ENCODE data around the gene FHOD3.

The FHOD3 gene

DNA sequence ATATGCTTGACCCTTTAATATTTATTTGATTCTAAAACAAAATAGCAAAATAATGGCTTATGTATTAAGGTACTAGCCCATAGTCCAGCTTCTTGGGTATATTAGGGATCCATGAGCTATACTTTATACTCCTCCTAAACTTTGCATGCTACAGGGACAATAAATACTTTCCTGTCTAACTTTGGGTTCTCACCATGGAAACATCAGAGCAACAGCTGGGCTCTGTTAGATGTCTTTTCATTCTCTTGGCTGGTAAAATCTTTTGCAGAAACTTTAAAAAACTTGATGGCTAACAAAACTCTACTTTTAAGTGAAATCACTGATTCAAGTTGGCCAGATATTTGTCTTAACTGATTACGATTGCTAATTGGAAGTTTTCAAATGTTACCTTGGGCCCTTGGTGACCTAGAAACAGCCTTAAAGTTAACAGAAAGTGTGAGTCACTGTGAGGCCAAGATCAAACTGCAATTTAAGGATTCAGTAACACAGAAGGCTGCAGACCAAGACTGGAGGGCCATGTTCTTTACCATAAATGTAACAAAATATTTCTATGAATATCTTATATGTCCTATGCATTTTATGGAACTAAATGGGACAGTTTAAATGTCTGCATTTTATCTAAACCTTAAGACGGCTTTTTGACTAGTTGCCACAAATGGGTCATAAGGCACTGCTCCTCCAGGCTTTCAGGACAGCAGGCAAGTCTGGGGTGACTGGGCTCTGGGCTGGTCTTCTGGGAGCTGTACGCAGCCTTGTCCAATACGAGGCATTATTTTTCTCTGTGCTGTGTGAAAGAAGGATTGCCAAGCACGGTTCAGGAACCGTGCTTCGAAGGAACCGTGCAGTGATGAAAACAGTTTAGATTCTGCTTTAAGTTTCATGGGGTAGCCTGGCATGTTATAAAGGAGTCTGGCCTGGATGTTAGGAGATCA, 342.8 kb downstream of the FHOD3 start:
- no peak for DNase-seq

DNA sequence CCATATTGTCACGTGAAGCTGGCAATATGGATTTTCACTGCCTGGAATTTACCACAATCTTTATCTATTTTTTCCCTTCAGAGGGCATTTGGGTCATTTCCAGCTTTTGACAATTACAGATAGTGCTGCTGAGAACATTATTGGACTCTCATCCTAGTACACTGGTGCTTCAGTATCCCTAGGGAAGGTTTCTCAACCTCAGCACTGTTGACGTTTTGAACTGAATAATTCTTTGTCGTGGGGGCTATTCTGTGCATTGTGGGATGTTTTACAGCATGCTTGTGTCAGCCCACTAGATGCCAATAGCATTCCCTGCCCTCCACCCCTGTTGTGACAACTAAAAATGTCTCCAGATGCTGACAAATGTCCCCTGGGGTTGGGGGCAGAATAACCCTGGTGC, 345.5 kb downstream of the FHOD3 start:
- DNase-seq: no peak

DNA sequence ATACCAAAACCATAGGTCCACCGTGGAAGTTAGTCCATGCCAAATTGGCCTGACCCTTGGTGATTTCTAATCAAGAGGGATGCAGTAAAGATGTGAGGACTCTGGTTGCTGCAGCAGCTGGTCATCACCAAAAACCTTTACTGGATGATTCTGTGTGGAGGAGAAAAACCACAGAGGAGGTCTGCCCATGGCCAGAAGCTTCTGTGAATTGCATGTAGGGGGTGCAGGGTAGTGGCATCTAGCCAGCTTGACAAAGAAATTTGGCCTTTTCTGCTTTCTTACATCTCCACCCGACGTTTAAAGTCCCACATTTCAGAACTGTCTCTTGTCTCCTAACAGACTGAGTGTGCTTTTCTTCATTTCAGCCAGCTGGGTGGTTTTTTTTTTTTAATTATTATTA, 351.3 kb downstream of the FHOD3 start:
- no peak for DNase-seq

- no peak for DNase-seq
Measured at GRCh38 chr18:36649205-36649604, 351.7 kb downstream of the FHOD3 start.

DNA sequence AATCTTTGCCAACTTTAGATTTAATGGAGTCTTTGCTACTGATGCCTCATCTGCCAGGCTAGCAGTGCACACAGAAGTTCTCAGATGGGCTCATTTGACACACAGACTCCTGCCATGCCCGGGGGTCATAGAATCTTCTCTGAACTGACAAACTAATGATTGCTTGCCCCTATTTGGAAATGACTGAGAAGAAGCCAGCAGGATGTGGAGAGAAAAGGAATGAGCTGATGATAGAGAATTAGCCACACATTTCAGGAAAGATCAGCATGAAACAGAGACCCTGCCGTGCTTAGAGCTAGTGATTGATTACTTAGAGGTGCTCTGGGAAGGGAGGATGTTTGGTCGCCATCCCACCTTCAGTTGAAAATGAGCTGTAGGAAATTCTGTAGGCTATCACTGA, 352.8 kb downstream of the FHOD3 start:
- DNase-seq: no peak

DNA sequence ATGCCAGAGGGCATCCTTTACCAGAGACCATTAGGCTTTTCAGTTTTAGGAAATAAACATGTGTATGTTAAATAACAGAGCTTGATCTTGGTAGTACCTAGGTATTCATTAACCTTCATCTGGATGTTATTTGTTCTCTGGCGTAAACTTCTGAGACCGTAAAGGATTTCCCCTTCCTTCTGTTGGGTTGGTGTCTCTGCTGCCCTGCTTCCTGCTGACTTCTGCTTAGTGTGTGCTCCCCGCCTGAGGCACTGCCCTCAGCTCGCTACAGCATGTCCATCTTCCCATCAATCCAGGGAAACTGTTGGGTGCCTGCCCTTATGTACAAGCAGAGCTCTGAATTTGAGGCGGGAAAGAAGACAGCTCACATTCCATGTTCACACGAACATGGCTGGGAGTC, 353.4 kb downstream of the FHOD3 start:
- DNase-seq: no peak

DNA sequence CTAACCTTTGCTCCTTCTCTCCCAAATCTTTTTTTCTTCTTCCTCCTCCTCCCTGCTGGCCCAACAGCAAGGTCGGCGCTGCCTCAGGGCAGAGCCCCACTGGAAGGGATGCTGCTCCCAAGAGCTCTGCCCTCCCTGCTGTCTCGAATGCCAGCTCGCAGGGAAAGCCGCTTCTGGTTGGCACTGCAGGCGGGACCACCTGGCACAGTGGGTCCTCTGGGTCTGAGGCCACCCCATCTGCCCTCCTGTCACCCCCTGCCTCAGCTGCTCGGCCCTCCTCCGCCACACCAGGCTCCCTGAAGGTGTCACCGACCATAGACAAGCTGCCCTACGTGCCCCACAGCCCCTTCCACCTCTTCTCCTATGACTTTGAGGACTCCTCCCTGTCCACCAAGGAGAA, 355.0 kb downstream of the FHOD3 start:
- no peak for DNase-seq

DNA sequence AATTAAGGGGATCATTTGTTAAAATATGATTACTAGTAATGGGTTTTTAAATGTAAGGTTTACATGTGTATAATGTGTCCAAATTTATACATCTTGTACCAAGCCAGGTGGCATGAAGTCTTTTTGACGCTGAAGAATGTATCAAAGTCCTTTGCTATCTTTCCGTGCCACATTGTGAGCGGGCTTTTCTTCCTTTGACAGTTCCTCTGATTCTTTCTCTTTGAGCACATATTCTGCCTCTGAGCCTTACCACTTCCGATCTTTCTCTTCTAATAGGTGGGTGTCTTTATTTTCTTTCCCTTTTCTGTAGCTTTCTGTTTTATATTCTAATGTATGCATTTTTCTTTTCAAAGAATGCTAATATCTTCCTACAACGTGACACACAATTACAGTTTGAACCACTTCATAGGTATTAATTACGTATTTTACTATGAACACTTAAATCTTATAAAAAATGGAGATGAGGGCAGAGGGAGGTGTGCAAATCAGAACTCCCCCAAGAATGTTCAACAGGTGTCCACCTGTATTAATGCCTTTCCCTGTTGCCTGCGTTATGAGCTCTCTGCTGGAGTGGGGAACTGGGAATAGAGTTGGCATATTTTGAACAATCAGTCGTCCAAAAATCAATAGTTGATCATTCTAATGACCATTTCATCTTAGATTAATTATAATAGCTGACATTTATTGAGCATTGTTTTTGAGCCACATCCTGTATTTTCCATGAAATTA, 355.8 kb downstream of the FHOD3 start:
- no peak for DNase-seq

GRCh38 chr18:36653870-36654269, 356.4 kb downstream of the FHOD3 start:
- DNase-seq: no peak

GRCh38 chr18:36655074-36655473, 357.6 kb downstream of the FHOD3 start:
- no peak for DNase-seq

DNA sequence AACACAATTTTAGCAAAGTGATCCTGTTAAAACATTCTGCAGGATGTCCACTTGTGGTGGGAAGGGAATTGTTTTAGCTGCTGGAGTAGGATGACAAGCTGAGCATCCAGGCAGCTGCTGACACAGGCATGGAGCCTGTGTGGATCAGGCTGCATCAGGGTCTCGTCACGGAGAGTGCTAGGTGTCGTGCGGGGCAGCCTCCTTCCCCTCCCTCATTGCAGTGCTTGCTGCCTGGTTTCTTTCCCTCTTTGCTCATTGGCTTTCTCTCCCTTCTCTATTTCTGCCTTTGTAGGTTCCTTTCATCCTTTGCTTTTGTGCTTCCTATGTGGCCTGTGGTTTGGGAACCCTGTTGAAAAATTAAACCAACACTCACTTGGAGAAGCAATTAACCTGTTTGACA, 358.4 kb downstream of the FHOD3 start:
- DNase-seq: no peak

DNA sequence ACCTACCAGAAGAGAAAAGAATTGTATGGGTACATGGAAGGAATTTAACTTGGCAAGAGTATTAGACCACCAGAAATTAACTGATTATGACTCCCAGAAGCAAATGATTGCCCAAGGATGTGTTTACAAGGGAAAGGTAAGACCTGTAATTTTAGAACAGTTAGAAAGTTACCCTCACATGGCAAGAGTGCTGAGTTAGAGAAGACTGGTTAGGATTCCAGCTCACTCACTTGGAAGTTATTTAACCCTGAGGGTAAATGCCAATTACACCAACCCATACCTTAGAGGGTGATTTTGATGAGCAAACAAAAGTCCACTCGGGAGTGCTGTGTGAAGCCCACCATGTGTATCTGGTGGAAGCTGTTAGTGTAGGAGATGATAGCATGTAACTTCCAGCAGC, 361.1 kb downstream of the FHOD3 start:
- DNase-seq: no peak

GRCh38 chr18:36660311-36660710, 362.8 kb downstream of the FHOD3 start:
- DNase-seq: no peak

DNA sequence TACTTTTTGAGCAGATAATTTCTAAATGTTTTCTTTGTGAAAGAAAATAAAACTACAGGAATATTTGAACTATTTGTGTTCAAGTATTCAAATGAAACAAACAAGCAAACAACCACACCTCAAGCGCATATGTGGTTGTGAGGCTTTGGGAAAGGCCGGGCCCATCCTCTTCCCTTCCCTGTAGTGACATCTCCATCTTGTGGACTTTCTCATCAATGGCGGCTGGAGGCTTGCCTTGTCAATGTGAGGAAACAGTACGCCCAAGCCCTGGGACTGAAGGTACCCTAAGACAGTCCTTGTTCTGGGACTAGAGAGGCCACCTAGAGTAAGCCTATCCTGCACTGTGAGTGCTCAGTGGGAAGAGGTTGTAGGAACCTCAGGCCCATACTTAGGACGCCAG, 364.5 kb downstream of the FHOD3 start:
- no peak for DNase-seq

GRCh38 chr18:36663312-36663711, 365.8 kb downstream of the FHOD3 start:
- DNase-seq: no peak

- no peak for DNase-seq
Measured at GRCh38 chr18:36665952-36666351, 368.4 kb downstream of the FHOD3 start.

DNA sequence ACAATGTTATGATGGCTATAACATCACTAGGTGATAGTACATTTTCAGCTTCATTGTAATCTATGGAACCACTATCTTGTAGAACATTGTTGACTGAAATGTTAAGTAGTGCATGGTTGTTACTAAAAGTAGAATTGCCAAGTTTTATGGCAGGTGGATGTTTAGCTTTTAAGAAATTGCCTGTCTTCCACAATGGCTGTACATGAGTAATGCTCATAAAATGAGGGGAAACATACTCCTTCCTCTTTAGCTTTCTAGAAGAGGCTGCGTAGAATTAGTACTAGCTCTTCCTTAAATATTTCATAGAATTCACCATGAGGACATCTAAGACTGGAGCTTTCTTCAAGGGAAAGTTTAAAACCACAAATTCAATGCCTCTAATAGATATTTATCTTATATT, 370.3 kb downstream of the FHOD3 start:
- no peak for DNase-seq

DNA sequence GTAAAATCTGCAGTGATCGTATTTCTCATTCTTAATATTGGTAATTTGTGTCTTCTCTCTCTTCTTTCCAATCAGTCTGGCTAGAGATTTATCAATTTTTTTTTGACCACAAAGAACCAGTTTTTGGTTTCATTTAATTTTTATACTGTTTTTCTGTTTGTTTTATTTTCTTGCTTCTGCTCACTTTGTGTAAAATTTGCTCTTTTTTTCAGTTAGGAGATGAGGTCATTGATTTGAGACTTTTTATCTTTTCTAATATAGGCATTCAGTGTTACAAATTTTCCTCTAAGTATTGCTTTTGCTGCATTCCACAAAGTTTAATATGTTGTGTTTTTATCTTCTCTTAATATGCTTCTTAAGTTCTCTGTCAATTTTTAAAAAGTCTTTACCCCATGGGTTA, 370.8 kb downstream of the FHOD3 start:
- no peak for DNase-seq

GRCh38 chr18:36672437-36673344, 375.2 kb downstream of the FHOD3 start:
- DNase-seq: peak; percentile 87

- no peak for DNase-seq
Measured at GRCh38 chr18:36673452-36673851, 375.9 kb downstream of the FHOD3 start.

DNA sequence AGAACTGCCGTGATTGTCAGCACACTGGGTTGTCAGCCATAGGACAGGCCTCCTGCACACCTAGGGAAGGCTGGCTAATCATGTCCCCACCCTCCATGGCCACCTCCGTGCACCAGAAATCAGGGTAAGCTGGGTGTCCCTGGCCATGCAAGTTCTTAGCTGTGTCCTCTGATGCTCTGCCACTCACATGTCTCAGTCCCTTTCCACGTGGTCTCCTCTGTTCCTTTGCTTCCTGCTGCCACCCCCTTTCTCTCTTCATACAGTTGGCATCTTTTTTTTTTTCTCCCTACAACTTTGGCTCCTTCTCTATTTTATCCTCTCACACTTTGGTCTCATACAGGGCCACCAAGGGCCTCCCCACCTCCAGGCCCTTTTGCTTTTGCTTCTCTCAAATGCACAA, 377.6 kb downstream of the FHOD3 start:
- no peak for DNase-seq

DNA sequence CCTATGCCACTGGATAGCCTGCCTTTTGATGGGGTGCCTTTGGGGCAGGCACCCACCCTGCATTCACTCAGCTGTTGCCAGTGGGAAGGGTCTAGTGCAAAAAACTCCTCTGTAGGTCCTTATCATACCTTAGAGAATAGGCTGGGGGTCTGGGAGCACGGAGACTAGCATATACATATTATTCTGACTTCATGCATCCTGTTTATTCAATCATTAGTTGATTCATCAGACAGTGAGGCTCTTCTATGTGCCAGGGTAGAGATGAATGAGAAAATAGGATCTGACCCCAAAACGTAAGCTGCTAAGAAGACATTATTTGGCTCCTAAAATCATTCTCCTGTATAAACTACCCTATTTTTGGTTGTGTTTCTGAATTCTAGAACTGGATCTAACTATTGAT, 378.0 kb downstream of the FHOD3 start:
- no peak for DNase-seq

GRCh38 chr18:36676629-36677028, 379.1 kb downstream of the FHOD3 start:
- no peak for DNase-seq

Data from NCI-H2171 (cell line).